GM18507 (cell line): Measurements from ENCODE around the gene BTBD9.

Experiments
- DNase-seq: peaks from one replicate; pipeline ENCODE4 v3.0.0; 2011; ENCODE audit warnings: low read depth; ENCODE audit not compliant: insufficient read length; ENCODE audit errors: extremely low spot score
- FAIRE-seq: peaks from 2 replicates; lab custom pipeline; 2011; peaks lifted over from hg19 to GRCh38; lab: Jason Lieb, UNC

The BTBD9 gene

DNA sequence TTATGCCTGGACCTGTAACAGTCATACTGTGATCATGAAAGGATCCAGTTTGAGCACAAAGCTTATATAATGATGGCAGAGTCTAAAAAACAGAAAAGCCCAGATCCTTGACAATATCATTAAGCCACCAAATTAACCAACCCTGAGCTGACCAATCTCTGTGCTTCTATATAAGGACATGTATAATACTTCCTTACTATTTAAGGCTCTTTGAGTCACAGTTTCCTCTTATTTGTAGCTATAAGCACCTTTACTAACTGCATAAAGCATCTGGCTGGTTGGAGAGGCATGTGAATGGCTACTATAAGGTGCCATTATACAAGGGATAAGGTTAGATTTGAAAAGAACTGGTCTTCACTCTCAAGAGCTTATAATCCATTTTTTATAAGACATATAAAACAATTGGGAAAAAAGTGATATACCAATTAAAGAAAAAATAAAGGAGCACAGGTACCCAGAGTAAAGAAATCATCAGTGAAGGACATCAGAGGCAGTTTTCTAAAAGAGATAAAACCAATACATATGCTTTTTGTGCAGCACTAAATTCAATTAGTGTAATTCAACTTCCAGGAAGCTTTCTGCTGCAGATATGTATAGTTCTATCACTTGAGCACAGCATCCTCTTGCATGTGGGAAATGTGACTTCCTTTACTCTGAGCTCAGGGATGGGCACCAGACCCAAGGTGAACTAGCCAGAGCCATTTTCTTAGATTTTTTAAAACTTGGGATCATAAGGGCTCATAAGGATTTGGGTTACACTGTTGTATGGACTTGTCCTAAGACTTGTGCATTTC is 121.0 kb downstream of the BTBD9 start:
- DNase-seq (no peak), FAIRE-seq (no peak)

DNA sequence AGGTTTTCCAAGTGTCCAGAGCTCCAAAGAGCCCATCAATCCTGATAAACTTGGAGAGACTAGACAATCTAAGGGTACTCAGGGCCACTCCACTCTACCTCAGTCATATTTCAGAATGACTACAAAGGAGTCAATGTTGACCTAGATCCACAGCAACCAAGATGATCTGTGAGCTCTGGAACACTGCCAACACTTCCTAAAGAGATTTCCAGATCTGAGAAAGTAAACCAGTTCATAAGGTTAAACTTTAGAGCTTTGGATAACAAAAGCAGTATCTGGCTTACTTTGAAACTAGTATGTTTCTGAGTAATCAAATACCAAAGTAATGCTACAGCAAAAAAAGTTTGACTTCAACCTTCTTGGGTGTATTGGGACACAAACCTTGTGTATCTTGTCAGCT is 122.7 kb downstream of the BTBD9 start:
- no peak for FAIRE-seq
- DNase-seq = no peak

DNA sequence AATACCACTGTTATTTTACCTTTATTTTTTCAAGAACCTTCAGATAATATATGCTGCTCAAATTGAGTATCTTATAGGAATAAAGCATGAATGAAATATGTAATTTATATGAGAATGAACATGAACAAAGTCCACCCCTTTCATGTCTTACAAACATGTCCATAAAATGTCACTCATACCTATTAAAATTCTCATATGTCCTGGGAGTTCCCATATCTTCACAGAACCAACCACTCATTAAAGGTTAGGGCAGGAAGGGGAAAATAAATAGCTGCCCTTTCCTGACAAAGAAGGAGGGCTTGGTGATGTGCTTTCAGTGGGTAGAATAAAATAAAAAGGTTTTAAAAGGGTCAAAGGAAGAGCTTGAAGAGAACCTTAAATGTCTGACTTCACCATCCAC is 125.3 kb downstream of the BTBD9 start:
- no peak for FAIRE-seq
- no peak for DNase-seq

- FAIRE-seq = no peak
- DNase-seq = no peak
These were observed 127.5 kb downstream of the BTBD9 start for GRCh38 chr6:38512211-38512610.

DNA sequence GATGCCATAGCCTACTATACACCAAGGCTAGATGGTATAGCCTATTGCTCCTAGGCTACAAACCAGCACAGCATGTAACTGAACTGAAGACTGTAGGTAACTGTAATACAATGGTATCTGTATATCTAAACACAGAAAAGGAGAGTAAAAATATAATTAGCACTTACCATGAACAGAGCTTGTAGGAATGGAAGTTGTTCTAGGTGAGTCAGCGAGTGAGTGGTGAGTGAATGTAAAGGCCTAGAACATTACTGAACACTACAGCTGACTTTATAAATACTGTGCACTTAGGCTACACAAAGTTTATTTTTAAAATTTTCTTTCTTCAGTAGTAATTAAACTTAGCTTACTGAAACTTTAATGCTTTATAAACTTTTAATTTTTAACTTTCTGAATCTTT is 129.5 kb downstream of the BTBD9 start:
- no peak for DNase-seq
- FAIRE-seq = no peak

- FAIRE-seq (no peak), DNase-seq (no peak)
These were observed 130.0 kb downstream of the BTBD9 start for GRCh38 chr6:38509713-38510112.

- DNase-seq (no peak), FAIRE-seq (no peak)
These were observed 130.8 kb downstream of the BTBD9 start for GRCh38 chr6:38508894-38509293.

DNA sequence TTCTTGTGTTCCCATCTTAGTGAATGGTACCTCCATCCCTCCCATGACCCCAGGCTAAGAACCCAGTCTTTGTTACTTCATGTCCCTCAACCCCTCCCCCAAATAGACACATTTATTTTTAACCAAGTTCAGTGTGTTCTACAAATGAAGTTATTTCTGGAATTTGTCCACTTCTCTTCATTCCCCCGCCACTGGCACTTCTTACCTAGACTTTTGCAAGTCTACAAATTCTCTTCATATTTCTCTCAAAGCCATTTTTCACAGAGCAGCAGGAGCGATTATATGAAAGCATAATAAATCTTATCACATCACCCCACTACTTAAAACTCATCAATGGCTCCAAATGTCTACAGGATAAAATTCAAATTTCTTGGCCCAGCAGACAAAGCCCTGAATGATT is 131.4 kb downstream of the BTBD9 start:
- FAIRE-seq (no peak), DNase-seq (no peak)

DNA sequence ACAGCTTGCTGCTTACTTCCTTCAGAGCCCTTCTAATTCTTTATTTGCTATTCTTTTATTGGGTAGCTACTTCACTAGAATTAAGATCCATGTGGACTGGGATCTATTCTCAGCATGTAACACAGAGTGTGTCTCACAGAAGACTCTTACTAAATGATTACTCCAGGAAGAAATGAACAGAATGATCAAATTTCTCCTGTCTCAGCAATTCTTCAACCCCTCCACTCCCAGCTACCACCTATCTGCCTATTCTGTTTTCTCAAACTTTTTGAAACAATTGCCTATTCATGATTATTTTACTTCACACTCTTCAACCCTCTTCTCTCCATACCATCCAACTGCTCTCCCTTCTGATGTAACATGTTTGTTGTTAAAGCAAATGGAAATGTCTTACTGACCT is 132.6 kb downstream of the BTBD9 start:
- no peak for DNase-seq
- FAIRE-seq = no peak

GRCh38 chr6:38505826-38506225 is 133.9 kb downstream of the BTBD9 start:
- no peak for DNase-seq
- FAIRE-seq = no peak

GRCh38 chr6:38504996-38505395 is 134.7 kb downstream of the BTBD9 start:
- DNase-seq = no peak
- FAIRE-seq = no peak

- DNase-seq (no peak), FAIRE-seq (no peak)
These were observed 135.6 kb downstream of the BTBD9 start for GRCh38 chr6:38503960-38504682.

DNA sequence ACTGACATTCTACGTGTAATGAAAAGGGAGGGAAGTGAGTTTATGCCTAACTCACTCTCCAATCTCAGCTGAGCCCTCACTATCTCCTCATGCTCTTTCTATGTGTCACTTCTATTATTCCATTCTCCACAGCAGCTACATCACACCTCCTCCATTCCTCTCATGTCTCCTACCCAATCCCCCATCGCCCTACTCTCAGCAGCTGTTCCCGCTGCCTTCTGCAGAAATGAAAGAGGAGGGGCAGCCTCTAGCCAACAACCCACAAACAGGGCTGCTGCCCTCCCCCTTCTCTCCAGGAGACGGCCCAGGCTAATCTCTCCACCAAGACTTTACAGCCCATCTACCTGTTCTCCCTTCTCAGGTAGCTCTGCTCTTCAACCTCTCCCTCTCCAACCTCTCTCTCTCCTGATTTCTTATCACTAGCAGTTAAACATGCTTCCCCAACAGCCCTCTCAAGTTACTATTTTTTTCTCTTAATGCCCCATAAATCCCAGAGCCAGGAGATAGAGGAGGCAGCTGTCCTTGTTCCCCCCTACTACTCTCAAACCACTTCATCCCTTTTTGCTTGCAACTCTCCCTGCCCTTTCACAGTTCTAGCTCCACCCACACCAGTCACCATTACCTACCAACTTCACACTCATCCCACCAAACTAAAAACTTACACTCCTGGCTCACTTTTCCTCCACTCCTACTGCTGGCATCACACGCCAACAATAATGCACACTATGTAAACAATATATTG is 136.5 kb downstream of the BTBD9 start:
- DNase-seq (no peak), FAIRE-seq (no peak)

DNA sequence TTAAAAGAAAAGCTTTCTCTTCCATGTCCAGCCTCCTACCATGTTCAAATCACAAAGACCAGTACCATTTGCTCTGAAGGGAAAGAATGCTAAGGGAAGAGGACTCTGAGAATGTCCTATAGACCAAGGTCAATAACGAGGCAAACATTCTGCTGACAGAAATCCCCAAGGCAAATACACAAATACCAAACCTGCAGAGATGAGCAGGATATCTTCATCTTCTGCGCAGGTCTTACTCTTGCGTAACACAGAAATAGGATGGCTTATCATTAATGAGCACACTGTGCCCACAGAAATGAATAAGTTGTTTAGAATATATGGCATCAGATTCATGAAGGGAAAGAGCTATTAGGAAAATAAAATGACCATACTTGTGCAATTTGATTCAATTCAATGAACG is 137.3 kb downstream of the BTBD9 start:
- FAIRE-seq (no peak), DNase-seq (no peak)

DNA sequence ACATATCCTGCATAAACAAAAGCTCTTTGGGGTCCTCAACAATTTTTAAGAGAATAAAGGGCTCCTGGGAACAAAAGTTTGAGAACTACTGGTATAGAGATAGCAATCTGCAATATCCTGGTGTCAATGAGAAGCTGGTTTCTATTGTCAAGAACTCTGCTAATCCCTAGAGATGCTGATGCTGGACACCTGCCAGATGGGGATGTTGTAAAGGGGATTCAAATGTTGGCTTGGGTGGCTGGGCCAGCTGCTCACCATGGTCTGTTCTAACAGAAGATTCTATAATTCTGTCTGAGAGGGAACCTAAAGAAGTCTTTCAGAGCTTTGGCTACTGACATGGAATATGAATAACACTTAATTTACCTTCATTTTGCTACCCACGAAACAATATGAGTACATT is 137.8 kb downstream of the BTBD9 start:
- FAIRE-seq (no peak), DNase-seq (no peak)

- no peak for FAIRE-seq
- DNase-seq = no peak
These were observed 140.1 kb downstream of the BTBD9 start for GRCh38 chr6:38499529-38500096.

GRCh38 chr6:38498805-38499445 is 140.8 kb downstream of the BTBD9 start:
- DNase-seq = no peak
- no peak for FAIRE-seq

DNA sequence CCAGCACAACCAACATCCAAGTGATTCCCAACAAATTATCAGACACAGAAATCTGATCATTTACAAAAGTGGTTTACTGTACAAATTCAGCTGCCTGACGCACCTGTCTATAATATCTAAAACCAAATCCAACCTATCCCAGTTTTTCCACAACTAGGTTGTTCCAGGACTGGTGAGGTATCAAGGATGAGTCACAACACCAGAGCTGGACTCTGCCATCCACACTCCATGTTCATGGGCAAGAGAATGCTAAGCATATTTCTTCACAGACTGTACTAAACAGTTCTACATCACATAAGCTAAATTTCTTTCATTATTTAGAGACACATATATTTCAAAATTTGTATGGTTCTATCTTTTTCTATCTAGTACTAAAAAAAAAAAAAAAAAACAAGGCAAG is 141.6 kb downstream of the BTBD9 start:
- no peak for FAIRE-seq

DNA sequence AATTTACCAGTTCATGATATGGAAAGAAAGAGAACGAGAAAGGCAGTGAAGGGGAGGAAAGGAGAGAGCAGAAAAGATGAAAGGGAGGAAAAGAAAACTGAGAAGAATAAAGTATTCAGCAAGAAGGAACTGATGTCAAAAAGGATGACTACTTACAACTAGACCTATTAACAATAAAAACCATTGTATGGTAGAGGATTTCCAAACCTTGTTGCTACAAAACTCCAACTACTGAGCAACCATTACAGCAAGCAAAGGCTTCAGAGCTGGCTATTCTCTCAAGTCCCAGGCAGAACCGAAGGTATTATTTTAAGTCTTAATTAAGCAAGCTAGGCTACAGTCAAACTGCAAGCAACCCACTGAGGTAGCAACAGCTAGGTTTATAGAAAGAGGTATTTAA is 142.2 kb downstream of the BTBD9 start:
- no peak for FAIRE-seq
- no peak for DNase-seq

More for the DNA sequence above, 141.6 kb downstream of the BTBD9 start:
- DNase-seq = no peak
